Gastrocnemius medialis (tissue), 4 donors: Measurements from ENCODE around the gene CD37.

Experiments used
- POLR2A ChIP-seq, 2 donors: fragments of 450-650 bp; IDR thresholded peaks; one replicate each; pipeline ENCODE4 v1.6.1; 2017; ENCODE audit warnings: antibody characterized with exemption in 2 of 2, mild to moderate bottlenecking in 2 of 2, moderate library complexity in 2 of 2
- TF ChIP-seq, protein P1 (sequence below), 5 experiments: fragments of 450-650 bp in 3 of 5; fragments of 200-600 bp in 2 of 5; sonication (generic) in 2 of 5; IDR thresholded peaks in 4 of 5; conservative IDR thresholded peaks in 1 of 5; 1 replicate in 4 of 5; 2 replicates in 1 of 5; pipeline ENCODE4 v1.5.1; 2016 to 2019; ENCODE audit warnings: antibody characterized with exemption in 5 of 5, mild to moderate bottlenecking in 3 of 5, moderate library complexity in 3 of 5

DNA sequence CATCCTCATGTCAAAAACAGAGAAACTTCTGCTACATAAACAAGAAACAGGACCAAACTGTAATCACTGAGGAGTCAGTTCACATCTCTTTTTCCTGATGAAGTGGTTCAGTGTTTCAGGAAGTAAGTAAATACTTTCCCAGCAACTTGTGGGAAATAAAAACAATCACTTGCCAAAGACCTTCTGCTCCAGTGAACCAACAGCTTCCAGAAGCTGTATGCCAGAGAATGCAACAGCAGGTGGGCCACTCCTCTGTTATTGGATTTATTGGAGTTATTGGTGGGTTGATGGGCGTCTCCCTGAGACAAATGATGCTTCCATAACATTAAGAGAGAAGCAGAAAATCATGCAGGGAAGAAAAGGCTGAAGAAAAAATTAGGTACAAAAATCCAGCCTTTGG, 20.1 kb upstream of the CD37 start:
- TF ChIP-seq POLR2A (IDR thresholded peaks at IDR 0.05) = no peak
- TF ChIP-seq, protein P1, sequence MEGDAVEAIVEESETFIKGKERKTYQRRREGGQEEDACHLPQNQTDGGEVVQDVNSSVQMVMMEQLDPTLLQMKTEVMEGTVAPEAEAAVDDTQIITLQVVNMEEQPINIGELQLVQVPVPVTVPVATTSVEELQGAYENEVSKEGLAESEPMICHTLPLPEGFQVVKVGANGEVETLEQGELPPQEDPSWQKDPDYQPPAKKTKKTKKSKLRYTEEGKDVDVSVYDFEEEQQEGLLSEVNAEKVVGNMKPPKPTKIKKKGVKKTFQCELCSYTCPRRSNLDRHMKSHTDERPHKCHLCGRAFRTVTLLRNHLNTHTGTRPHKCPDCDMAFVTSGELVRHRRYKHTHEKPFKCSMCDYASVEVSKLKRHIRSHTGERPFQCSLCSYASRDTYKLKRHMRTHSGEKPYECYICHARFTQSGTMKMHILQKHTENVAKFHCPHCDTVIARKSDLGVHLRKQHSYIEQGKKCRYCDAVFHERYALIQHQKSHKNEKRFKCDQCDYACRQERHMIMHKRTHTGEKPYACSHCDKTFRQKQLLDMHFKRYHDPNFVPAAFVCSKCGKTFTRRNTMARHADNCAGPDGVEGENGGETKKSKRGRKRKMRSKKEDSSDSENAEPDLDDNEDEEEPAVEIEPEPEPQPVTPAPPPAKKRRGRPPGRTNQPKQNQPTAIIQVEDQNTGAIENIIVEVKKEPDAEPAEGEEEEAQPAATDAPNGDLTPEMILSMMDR (IDR thresholded peaks at IDR 0.05 in 4 of 5, conservative IDR thresholded peaks at IDR 0.05 in 1 of 5) = no peak
